Fibroblast of lung (primary cell): ENCODE results near the gene RSPH1.

Experiments
- EZH2 ChIP-seq: IDR thresholded peaks from 2 replicates; pipeline ENCODE4 v1.5.1; 2012; ENCODE audit warnings: low read length, control low read depth, mild to moderate bottlenecking; ENCODE audit errors: missing control alignments
- TF ChIP-seq, protein P1 (sequence below), 2 donors: IDR thresholded peaks in 1 of 2; conservative IDR thresholded peaks in 1 of 2; 1 replicate in 1 of 2; 2 replicates in 1 of 2; pipeline ENCODE4 v1.5.1; 2011 to 2012; ENCODE audit warnings: low read length in 2 of 2, control low read depth in 1 of 2, inconsistent platforms in 1 of 2, low read depth in 1 of 2, mild to moderate bottlenecking in 1 of 2

DNA sequence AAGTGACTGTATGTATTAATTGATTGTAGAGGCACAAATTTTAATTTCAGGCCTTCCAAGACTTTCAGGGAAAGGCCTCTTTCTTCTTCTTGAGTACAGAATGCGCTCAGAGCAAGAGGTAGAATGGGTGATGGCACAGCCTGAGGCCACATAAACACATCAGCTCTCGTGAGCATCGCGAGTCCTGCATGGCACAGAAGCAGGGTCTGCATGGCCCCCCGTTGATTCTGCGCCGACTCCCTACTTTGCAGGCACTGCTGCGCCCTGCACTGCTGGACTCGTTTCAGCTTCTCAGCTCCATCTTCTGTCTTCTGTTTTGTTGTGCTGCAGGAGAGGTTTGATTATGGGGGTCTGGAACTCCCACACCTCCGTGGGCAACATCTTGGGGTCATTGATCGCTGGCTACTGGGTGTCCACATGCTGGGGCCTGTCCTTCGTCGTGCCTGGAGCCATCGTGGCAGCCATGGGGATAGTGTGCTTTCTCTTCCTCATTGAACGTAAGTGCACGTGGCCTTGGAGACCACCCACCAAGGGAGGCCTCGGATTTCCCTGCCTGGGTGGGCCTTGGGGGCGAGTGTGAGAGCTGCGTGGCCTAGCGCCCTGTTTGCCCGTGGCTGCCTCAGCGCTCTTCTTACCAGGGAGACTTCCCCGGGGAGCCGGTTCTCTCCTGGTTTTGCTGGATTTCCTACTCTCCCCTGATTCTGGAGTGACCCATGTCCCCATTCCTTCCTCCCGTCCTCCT, 47.3 kb upstream of the RSPH1 start:
- TF ChIP-seq, protein P1, sequence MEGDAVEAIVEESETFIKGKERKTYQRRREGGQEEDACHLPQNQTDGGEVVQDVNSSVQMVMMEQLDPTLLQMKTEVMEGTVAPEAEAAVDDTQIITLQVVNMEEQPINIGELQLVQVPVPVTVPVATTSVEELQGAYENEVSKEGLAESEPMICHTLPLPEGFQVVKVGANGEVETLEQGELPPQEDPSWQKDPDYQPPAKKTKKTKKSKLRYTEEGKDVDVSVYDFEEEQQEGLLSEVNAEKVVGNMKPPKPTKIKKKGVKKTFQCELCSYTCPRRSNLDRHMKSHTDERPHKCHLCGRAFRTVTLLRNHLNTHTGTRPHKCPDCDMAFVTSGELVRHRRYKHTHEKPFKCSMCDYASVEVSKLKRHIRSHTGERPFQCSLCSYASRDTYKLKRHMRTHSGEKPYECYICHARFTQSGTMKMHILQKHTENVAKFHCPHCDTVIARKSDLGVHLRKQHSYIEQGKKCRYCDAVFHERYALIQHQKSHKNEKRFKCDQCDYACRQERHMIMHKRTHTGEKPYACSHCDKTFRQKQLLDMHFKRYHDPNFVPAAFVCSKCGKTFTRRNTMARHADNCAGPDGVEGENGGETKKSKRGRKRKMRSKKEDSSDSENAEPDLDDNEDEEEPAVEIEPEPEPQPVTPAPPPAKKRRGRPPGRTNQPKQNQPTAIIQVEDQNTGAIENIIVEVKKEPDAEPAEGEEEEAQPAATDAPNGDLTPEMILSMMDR (conservative IDR thresholded peaks at IDR 0.05 in 1 of 2, IDR thresholded peaks at IDR 0.05 in 1 of 2; ENCODE audit: low read depth in 1 of 2, low read length in 2 of 2) = no peak
- no peak for TF ChIP-seq EZH2
